HG03442 (cell line): ENCODE measurements around the gene DSCAM.
"Not testable (repeated sequence)": the region's sequence is repeated elsewhere in the genome, so short reads cannot be mapped to it uniquely, and the experiment has no call there.

ENCODE experiments used
- ATAC-seq: cut with Tn5 transposase; IDR thresholded peaks from one replicate; pipeline ENCODE4 v1.9.1; 2021; ENCODE audit warnings: mild to moderate bottlenecking, moderate library complexity; ENCODE audit not compliant: unreplicated experiment

The DSCAM gene

GRCh38 chr21:40194185-40194980 lies 652.6 kb downstream of the DSCAM start:
- no peak for ATAC-seq

GRCh38 chr21:40191616-40192015 lies 655.3 kb downstream of the DSCAM start:
- ATAC-seq = no peak

- ATAC-seq = no peak
Measured at GRCh38 chr21:40191196-40191595, 655.8 kb downstream of the DSCAM start.

- ATAC-seq = no peak
Measured at GRCh38 chr21:40187946-40188654, 658.9 kb downstream of the DSCAM start.

- no peak for ATAC-seq
Measured at GRCh38 chr21:40187244-40187643, 659.7 kb downstream of the DSCAM start.

GRCh38 chr21:40186045-40186444 lies 660.9 kb downstream of the DSCAM start:
- no peak for ATAC-seq

- no peak for ATAC-seq
Measured at GRCh38 chr21:40185208-40185607, 661.8 kb downstream of the DSCAM start.

GRCh38 chr21:40182491-40182890 lies 664.5 kb downstream of the DSCAM start:
- not testable (repeated sequence) for ATAC-seq

- no peak for ATAC-seq
Measured at GRCh38 chr21:40179166-40179565, 667.8 kb downstream of the DSCAM start.

GRCh38 chr21:40178726-40179125 lies 668.2 kb downstream of the DSCAM start:
- no peak for ATAC-seq

GRCh38 chr21:40177979-40178378 lies 669.0 kb downstream of the DSCAM start:
- no peak for ATAC-seq

GRCh38 chr21:40176724-40177123 lies 670.2 kb downstream of the DSCAM start:
- no peak for ATAC-seq

- no peak for ATAC-seq
Measured at GRCh38 chr21:40173816-40174215, 673.1 kb downstream of the DSCAM start.

GRCh38 chr21:40169971-40170370 lies 677.0 kb downstream of the DSCAM start:
- no peak for ATAC-seq

GRCh38 chr21:40166291-40166843 lies 680.6 kb downstream of the DSCAM start:
- ATAC-seq = no peak

GRCh38 chr21:40165773-40166070 lies 681.2 kb downstream of the DSCAM start:
- ATAC-seq = no peak

- no peak for ATAC-seq
Measured at GRCh38 chr21:40164905-40165772, 681.8 kb downstream of the DSCAM start.

GRCh38 chr21:40162075-40162474 lies 684.9 kb downstream of the DSCAM start:
- no peak for ATAC-seq

- ATAC-seq = no peak
Measured at GRCh38 chr21:40160911-40161310, 686.0 kb downstream of the DSCAM start.

- no peak for ATAC-seq
Measured at GRCh38 chr21:40158366-40158765, 688.6 kb downstream of the DSCAM start.

- ATAC-seq = no peak
Measured at GRCh38 chr21:40155563-40155962, 691.4 kb downstream of the DSCAM start.
